ENCODE data around the gene TPO.
"Not testable (repeated sequence)": the region's sequence is repeated elsewhere in the genome, so short reads cannot be mapped to it uniquely, and the experiment has no call there.

Gene TPO

GRCh38 chr2:1406434-1406833 lies 6.8 kb upstream of the TPO start:
- no peak for DNase-seq

DNA sequence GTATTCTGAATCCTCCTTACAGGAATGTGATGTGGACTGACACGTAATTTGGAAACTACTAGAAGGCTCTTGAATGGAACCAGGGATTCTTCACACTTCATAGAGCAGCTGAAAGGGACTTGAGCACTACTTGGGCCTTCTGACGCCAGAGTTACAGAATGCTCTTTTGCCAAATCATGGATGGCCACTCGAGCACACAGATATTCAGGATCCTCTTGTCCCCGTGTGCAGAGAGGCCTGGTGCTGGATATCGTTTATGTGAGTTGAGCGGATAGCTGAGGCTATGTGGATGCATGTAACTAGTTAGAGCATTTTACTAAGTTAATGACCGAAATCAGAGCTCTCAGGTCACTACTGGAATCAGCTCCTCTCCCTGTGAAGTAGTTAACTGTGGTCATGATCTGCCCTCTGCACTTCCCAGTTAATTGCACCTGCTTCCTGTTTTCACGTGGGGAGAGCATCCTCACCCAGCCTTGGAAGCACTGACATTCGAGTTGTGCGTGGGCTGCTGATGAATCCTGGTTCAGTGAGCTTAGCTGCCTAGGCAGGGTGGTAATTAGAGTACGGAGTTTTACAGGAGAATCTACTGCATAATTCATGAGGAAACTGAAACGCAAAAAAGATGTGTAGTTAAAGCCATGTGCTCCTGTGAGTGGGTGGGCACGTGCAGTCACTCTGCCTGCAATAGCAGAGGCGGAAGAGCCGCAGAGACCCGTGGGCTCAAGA lies 5.2 kb upstream of the TPO start:
- DNase-seq: no peak

- no peak for DNase-seq
Observed at GRCh38 chr2:1414121-1414520, 858 bp downstream of the TPO start.

GRCh38 chr2:1414901-1415300 lies 1.6 kb downstream of the TPO start:
- not testable (repeated sequence) for DNase-seq

GRCh38 chr2:1415501-1415900 lies 2.2 kb downstream of the TPO start:
- DNase-seq: no peak

DNA sequence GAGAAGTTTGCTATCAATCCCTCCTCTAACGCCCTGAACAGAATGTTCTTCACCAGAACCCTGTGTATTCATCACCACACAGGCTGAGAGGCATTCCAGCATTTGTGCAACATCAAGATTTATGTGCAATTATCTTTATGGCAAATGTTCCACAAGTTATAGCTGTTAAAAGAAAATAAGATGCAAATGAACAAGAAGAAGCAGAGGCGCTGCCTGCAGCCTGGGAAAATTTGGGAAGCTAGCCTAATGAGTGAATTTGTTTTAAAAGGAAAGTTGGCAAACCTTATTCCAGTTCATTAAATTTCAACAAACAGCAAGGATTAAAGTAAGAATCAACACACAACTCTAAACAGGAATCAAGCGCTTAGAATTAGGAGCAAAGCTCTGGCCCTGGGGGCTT lies 5.3 kb downstream of the TPO start:
- DNase-seq: no peak

- no peak for DNase-seq
Observed at GRCh38 chr2:1420746-1421480, 7.7 kb downstream of the TPO start.

DNA sequence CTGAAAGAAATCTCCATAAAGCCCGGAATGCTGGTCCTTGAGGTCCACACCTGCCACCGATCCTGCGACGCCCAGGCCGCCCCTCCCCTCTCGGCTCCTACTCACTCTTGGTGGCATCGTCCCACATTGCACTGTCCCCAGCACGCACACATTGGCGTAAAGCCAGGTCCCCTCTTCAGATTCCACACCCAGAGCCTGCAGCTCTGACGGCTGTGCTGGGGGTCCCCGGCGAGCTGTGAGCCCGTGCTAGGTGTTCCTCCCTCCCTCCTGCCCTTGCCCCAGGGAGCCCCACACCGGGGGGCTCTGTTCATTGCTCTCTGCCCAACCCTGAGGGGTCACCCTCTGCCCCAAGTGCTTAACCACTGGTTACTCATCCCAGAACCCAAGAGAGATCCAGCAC lies 8.5 kb downstream of the TPO start:
- DNase-seq: no peak

DNA sequence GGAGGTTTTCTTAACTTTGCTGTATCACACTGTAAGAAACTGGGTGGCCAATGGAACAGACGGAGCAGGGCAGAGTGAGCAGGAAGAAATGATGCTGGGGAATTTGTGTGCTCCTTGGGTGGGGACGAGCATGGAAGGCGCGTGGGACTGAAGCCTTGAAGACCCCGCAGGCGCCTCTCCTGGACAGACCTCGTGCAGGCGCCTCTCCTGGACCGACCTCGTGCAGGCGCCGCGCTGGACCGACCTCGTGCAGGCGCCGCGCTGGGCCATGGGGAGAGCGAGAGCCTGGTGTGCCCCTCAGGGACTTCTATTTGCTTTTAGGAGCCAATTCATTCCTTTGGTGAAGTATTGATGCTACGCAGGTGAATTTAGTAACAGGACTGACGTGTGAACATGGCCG lies 8.9 kb downstream of the TPO start:
- no peak for DNase-seq

- no peak for DNase-seq
Observed at GRCh38 chr2:1422716-1423285, 9.5 kb downstream of the TPO start.

DNA sequence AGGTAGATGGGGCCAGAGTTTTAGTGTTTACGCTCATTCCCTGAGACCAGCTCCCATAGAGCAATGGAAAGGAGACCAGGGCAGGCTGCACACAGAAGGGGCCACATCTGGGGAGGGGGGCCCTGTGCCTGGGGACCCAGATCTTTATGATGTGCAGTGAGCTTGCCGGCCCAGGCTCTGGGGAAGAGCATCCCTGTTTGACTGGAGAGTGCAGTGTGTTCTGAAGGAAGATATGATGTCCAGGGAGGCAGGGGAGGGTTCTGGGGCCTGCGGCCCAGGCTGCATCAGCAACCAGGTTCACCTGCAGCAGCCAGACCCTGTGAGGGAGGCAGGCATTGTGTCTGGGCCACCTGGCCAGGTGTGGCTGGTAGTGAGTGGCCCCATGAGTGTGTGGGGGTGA lies 13.8 kb downstream of the TPO start:
- no peak for DNase-seq

DNA sequence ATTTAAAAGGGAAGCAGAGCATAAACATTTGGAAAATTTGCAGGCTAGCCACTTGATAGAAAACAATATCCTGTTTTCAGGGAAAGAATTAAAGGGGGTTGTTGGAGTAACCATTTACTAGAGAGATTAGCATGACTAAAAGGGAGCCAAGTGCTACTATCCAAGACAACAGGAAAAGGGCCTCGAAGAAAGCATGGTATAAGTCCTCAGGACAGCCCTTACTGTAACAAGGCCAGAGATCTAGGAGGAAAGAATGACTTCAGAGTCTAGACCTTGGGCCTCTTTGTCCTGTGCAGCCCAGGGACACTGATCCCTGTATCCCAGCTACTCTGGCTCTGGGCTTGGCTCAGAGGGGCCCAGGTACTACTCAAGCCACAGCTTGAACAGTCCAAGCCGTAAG lies 16.6 kb downstream of the TPO start:
- no peak for DNase-seq

- no peak for DNase-seq
Observed at GRCh38 chr2:1430491-1430890, 17.2 kb downstream of the TPO start.

- DNase-seq: no peak
Observed at GRCh38 chr2:1431886-1432400, 18.7 kb downstream of the TPO start.

DNA sequence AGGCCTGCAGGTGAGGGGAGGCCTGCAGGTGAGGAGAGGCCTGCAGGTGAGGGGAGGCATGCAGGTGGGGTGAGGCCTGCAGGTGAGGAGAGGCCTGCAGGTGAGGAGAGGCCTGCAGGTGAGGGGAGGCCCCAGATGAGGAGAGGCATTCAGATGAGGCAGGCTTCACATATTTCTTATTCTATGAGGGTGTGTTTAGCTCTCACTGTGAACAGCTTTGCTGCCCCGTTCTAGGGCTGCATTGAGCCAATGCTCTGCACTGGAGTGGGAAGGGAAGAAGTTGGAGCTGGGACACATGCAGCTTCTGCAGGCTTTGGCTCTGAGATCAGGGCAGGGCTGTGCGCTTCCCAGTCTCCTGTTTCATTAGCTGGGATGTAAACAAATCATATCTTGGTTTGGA lies 19.5 kb downstream of the TPO start:
- no peak for DNase-seq

- DNase-seq: no peak
Observed at GRCh38 chr2:1436369-1436768, 23.1 kb downstream of the TPO start.

GRCh38 chr2:1437101-1437500 lies 23.8 kb downstream of the TPO start:
- no peak for DNase-seq

- no peak for DNase-seq
Observed at GRCh38 chr2:1437537-1437936, 24.3 kb downstream of the TPO start.

DNA sequence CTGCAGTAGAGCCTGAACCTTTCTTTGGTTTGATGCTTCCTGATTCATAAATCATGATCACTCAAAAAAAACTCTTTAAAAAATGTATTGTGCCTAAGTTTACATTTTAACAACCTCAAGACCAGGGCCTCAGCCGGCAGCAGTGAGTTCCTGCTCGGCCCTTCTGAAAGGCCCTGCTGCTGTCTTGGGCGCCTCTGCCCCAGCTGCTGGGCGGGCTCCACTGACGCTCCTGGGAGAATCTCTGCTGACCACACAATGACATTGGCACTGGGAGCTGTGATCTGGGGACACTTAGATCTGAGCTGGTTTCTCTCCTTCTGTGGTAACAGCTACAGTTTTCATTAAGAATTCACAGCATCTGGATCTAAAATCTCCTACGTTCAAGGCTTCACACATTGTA lies 25.7 kb downstream of the TPO start:
- no peak for DNase-seq

GRCh38 chr2:1440581-1440980 lies 27.3 kb downstream of the TPO start:
- DNase-seq: no peak

DNA sequence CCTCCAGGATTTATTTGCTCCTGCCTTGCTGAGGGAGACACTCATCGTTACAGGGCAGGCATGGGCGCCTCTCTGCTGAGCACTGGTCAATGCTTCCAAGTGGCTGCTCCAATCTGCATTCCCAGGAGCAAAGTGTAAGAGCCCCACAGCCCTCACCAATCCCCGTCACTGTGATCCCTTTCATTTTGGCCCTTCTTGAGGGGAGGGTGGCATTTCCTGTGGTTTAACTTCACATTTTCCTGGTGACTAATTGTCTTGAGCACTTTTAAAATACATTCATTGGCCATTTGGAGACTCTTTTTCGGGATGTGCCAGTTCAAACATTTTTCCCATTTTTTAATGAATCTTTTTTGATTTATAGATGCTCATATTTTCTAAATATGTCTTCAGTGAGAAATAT lies 33.0 kb downstream of the TPO start:
- no peak for DNase-seq

DNA sequence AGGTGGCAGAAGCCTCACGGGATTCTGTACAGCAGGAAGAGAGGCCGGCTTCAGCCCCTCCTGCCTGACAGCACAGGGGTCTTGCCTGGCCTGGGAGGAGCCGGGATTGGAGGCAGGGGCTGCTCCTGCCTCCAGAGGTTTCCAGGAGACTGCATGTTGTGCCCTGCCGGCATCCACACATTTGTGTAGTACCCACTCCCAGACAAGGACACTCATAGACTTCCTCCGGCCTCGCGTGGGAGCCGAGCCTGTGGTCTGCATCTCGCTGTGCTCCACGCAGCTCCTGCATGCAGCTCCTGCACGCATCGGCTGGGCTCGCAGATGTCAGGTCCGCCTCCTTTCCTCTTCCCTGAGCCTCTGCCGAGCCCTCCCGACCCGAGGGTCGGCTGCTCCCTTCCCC lies 34.7 kb downstream of the TPO start:
- no peak for DNase-seq

DNA sequence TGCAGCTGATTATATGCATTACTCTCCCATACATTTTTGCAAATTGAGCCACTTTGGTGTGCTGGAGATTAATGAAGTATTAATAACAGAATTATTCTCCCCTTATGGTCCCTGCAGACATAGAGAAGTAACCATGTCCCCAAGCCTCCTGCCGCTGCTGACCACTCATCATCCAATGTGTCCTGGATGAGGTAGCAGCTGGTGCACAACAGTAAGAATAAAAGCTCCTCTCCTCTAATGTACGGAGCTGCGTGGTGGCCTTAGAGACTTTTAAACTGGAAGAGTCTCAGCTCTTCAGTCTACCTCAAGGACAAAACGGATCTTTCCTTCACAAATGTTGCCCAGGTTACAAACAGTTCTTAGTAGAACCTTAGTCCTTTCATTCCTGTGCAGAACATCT lies 37.7 kb downstream of the TPO start:
- no peak for DNase-seq

- DNase-seq: no peak
Observed at GRCh38 chr2:1451422-1451821, 38.2 kb downstream of the TPO start.

All from activated naive CD4-positive, alpha-beta T cell (primary cell).